Neuronal stem cell (in vitro differentiated cells): ENCODE results near the gene UVSSA.
A peak's percentile ranks its signal among the peaks of the same experiment; 100 is the strongest.

ENCODE experiments used
- DNase-seq: peaks from one replicate; pipeline ENCODE4 v3.0.0-alpha.2; 2013; ENCODE audit warnings: low spot score
- H2AFZ ChIP-seq: one replicate; pipeline ENCODE4 v1.6.1; 2013; ENCODE audit warnings: mild to moderate bottlenecking, low read length, inconsistent platforms
- H2AK5ac ChIP-seq: 2 replicates; pipeline ENCODE4 v1.6.1; 2013; ENCODE audit warnings: low read depth, mild to moderate bottlenecking, inconsistent platforms, low read length, moderate library complexity, mixed read lengths
- H2BK120ac ChIP-seq: 2 replicates; pipeline ENCODE4 v1.6.1; 2013; ENCODE audit warnings: low read depth, mild to moderate bottlenecking, inconsistent platforms, low read length, moderate library complexity, mixed read lengths
- H2BK12ac ChIP-seq: one replicate; pipeline ENCODE4 v1.6.1; 2013; ENCODE audit warnings: low read length, inconsistent platforms
- H2BK15ac ChIP-seq: 2 replicates; pipeline ENCODE4 v1.6.1; 2013; ENCODE audit warnings: mild to moderate bottlenecking, low read length, inconsistent platforms, mixed read lengths
- H2BK5ac ChIP-seq: one replicate; pipeline ENCODE4 v1.6.1; 2013; ENCODE audit warnings: inconsistent platforms, mild to moderate bottlenecking, low read length, moderate library complexity
- H3K14ac ChIP-seq: one replicate; pipeline ENCODE4 v1.6.1; 2013; ENCODE audit warnings: low read length, inconsistent platforms
- H3K18ac ChIP-seq: 2 replicates; pipeline ENCODE4 v1.6.1; 2013; ENCODE audit warnings: low read length, inconsistent platforms
- H3K23ac ChIP-seq: 2 replicates; pipeline ENCODE4 v1.6.1; 2013; ENCODE audit warnings: low read depth, mild to moderate bottlenecking, mixed read lengths, low read length, inconsistent platforms; ENCODE audit not compliant: poor library complexity
- H3K27ac ChIP-seq: replicated peaks from 3 replicates; pipeline ENCODE4 v1.5.1; 2013; ENCODE audit warnings: low read length, inconsistent platforms
- H3K27me3 ChIP-seq, 3 experiments: 2 replicates each; pipeline ENCODE4 v1.6.1; 2013; ENCODE audit warnings: low read length in 3 of 3, mild to moderate bottlenecking in 2 of 3, inconsistent platforms in 1 of 3, low read depth in 1 of 3, mixed read lengths in 1 of 3, moderate library complexity in 1 of 3; ENCODE audit not compliant: control insufficient read depth in 3 of 3, insufficient read depth in 3 of 3
- H3K36me3 ChIP-seq, 2 donors: replicated peaks in 1 of 2; 2 replicates each; pipeline ENCODE4 v1.6.1; 2013; ENCODE audit warnings: low read length in 2 of 2; ENCODE audit not compliant: control insufficient read depth in 2 of 2, insufficient read depth in 2 of 2
- H3K4ac ChIP-seq: 2 replicates; pipeline ENCODE4 v1.6.1; 2013; ENCODE audit warnings: inconsistent platforms, mild to moderate bottlenecking, low read length, moderate library complexity
- H3K4me1 ChIP-seq, 2 donors: 1 replicate in 1 of 2; 2 replicates in 1 of 2; pipeline ENCODE4 v1.6.1; 2013; ENCODE audit warnings: low read length in 2 of 2, low read depth in 1 of 2; ENCODE audit not compliant: control insufficient read depth in 2 of 2, insufficient read depth in 1 of 2
- H3K4me2 ChIP-seq: one replicate; pipeline ENCODE4 v1.6.1; 2013; ENCODE audit warnings: mild to moderate bottlenecking, low read length, inconsistent platforms; ENCODE audit not compliant: insufficient read depth, poor library complexity, severe bottlenecking
- H3K4me3 ChIP-seq, 2 donors: 2 replicates each; pipeline ENCODE4 v1.5.1; 2013; ENCODE audit warnings: low read length in 2 of 2, mild to moderate bottlenecking in 2 of 2, inconsistent platforms in 1 of 2, moderate library complexity in 1 of 2
- H3K79me1 ChIP-seq: one replicate; pipeline ENCODE4 v1.6.1; 2013; ENCODE audit warnings: low read depth, mild to moderate bottlenecking, inconsistent platforms, low read length, moderate library complexity
- H3K9ac ChIP-seq: one replicate; pipeline ENCODE4 v1.6.1; 2013; ENCODE audit warnings: mild to moderate bottlenecking, low read depth, low read length, inconsistent platforms; ENCODE audit not compliant: poor library complexity
- H3K9me3 ChIP-seq, 2 donors: replicated peaks in 1 of 2; 2 replicates each; pipeline versions ENCODE3 to v1.6.1; 2013; ENCODE audit warnings: low read length in 2 of 2, mild to moderate bottlenecking in 2 of 2, inconsistent platforms in 1 of 2, low read depth in 1 of 2, mixed read lengths in 1 of 2, moderate library complexity in 1 of 2; ENCODE audit not compliant: control insufficient read depth in 2 of 2, insufficient read depth in 1 of 2
- H4K8ac ChIP-seq: one replicate; pipeline ENCODE4 v1.6.1; 2013; ENCODE audit warnings: low read depth, mild to moderate bottlenecking, inconsistent platforms, low read length, moderate library complexity
- H4K91ac ChIP-seq: one replicate; pipeline ENCODE4 v1.6.1; 2013; ENCODE audit warnings: low read length, low read depth, mild to moderate bottlenecking, inconsistent platforms; ENCODE audit not compliant: poor library complexity
- WGBS, 2 donors: extraction: QIAGEN DNeasy Blood & Tissue Kit; methylation state at CpG; one replicate each; pipeline ENCODE4 v1.1.7; 2013; ENCODE audit warnings: missing lambda C conversion rate in 2 of 2, mixed read lengths in 1 of 2; ENCODE audit not compliant: insufficient read length in 2 of 2, insufficient replicate concordance in 1 of 2; ENCODE audit errors: extremely low coverage in 2 of 2; 5-methylcytosine and 5-hydroxymethylcytosine counted together

Gene UVSSA

GRCh38 chr4:1325681-1326635 lies 21.1 kb upstream of the UVSSA start:
- Histone ChIP-seq H3K9me3 (peaks cover 0 to 2% of the 10 kb centered on the region in 2 donors), H3K4me1 (no peaks in the 10 kb centered on the region), H2BK5ac (no peak overlapping the region), H3K79me1 (peaks cover 5% of the 10 kb centered on the region), H3K4ac (no peak overlapping the region), H2AK5ac (no peak overlapping the region), H4K8ac (no peak overlapping the region), H3K27ac (no peak overlapping the region), H3K4me3 (no peak overlapping the region), H2BK12ac (no peak overlapping the region), H4K91ac (no peak overlapping the region), H3K14ac (no peak overlapping the region), H3K36me3 (peaks cover 35 to 94% of the 10 kb centered on the region in 2 donors), H3K23ac (peak overlapping the region; percentile 85), H2BK120ac (no peak overlapping the region), H2BK15ac (no peak overlapping the region), H2AFZ (no peak overlapping the region), H3K18ac (no peak overlapping the region), H3K4me2 (no peak overlapping the region), H3K27me3 (no peaks in the 10 kb centered on the region), H3K9ac (no peak overlapping the region)
- WGBS, 2 donors: no CpG with 5 or more reads among the region's 35 CpGs
- DNase-seq: no peak

DNA sequence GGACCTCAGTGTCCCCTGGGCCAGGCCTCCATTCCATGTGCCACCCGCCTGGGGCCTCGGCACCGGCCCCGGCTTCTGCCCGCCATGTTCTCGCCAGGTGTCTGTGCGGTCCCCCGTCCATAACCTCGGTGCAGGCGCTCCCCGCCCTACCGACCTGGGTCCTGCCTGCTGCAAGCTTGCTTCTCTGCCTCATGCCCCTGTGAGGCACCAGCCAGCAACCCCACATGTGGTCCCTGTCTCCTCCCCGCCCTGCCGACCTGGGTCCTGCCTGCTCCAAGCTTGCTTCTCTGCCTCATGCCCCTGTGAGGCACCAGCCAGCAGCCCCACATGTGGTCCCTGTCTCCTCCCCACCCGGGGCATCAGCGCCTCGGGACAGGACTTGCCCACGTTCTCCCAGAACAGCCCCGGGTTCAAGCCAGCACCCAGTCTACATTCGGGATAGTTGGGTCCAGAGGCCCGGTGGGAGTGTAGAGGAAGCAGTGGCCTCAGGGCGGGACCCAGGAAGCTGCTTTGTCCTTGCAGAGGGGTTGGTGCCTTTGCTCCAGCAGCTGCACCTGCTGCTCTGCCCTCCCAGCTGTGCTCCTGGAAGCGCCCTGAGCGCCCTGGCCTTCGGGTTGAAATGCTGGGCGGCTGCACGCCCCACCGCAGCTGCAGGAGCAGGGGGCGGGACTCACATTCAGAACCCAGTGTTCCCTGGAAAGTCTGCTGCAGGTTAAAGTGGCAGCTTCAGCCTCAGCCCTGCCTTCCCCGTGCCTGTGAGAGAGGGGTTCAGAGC lies 20.1 kb upstream of the UVSSA start:
- WGBS, 2 donors: no CpG with 5 or more reads among the region's 30 CpGs
- no peaks in the 10 kb centered on the region for H3K27me3 ChIP-seq
- no peak overlapping the region for H4K91ac ChIP-seq
- H2AK5ac ChIP-seq: no peak overlapping the region
- peak overlapping the region in 1 of 2 donors; percentile 49 for H3K4me3 ChIP-seq
- no peaks in the 10 kb centered on the region for H3K4me1 ChIP-seq
- DNase-seq: no peak
- no peak overlapping the region for H3K4me2 ChIP-seq
- no peak overlapping the region for H3K14ac ChIP-seq
- peak overlapping the region; percentile 41 for H2BK12ac ChIP-seq
- H3K9me3 ChIP-seq: peaks cover 0 to 2% of the 10 kb centered on the region in 2 donors
- no peak overlapping the region for H3K18ac ChIP-seq
- no peak overlapping the region for H2AFZ ChIP-seq
- H2BK15ac ChIP-seq: no peak overlapping the region
- no peak overlapping the region for H4K8ac ChIP-seq
- no peak overlapping the region for H3K27ac ChIP-seq
- H3K79me1 ChIP-seq: peaks cover 10% of the 10 kb centered on the region
- no peak overlapping the region for H2BK5ac ChIP-seq
- H3K9ac ChIP-seq: no peak overlapping the region
- no peak overlapping the region for H2BK120ac ChIP-seq
- peaks cover 40 to 92% of the 10 kb centered on the region in 2 donors for H3K36me3 ChIP-seq
- H3K4ac ChIP-seq: no peak overlapping the region
- no peak overlapping the region for H3K23ac ChIP-seq

- Histone ChIP-seq H3K4ac (no peak overlapping the region), H3K4me3 (peak overlapping the region in 1 of 2 donors; percentile 12), H4K8ac (no peak overlapping the region), H2AFZ (no peak overlapping the region), H4K91ac (no peak overlapping the region), H3K36me3 (peaks cover 44 to 86% of the 10 kb centered on the region in 2 donors), H3K9ac (no peak overlapping the region), H3K18ac (no peak overlapping the region), H2BK15ac (no peak overlapping the region), H3K27ac (no peak overlapping the region), H2AK5ac (no peak overlapping the region), H3K79me1 (peaks cover 10% of the 10 kb centered on the region), H3K23ac (peak overlapping the region; percentile 31), H3K27me3 (no peaks in the 10 kb centered on the region), H3K14ac (no peak overlapping the region), H2BK12ac (no peak overlapping the region), H3K4me2 (no peak overlapping the region), H2BK5ac (no peak overlapping the region), H3K4me1 (no peaks in the 10 kb centered on the region), H3K9me3 (peaks cover 0 to 2% of the 10 kb centered on the region in 2 donors), H2BK120ac (no peak overlapping the region)
- no peak for DNase-seq
- WGBS, 2 donors: no CpG with 5 or more reads among the region's 33 CpGs
These were observed 19.3 kb upstream of the UVSSA start for GRCh38 chr4:1327526-1328266.
